Neural progenitor cell (in vitro differentiated cells): ENCODE data around the gene DUSP12.

Source experiments
- EZH2 ChIP-seq: fragments of 200-600 bp; sonication (generic); IDR thresholded peaks from 2 replicates; pipeline ENCODE4 v1.6.1; 2017; ENCODE audit warnings: antibody characterized with exemption, mild to moderate bottlenecking, moderate library complexity
- TF ChIP-seq, protein P1 (sequence below): fragments of 200-600 bp; sonication (generic); IDR thresholded peaks from 2 replicates; pipeline ENCODE4 v1.5.1; 2017; ENCODE audit warnings: antibody characterized with exemption, mild to moderate bottlenecking

DNA sequence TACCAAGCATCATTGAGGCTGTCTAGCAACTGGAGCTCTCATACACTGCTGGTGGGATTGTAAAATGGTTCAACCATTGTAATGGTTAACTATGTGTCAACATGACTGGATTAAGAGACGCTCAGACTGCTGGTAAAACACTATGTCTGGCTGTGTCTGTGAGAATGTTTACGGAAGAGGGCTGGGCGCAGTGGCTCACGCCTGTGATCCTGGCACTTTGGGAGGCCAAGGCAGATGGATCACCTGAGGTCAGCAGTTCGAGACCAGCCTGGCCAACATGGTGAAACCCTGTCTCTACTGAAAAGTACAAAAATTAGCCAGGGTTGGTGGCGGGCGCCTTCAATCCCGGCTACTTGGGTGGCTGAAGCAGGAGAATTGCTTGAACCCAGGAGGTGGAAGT lies 47.3 kb upstream of the DUSP12 start:
- TF ChIP-seq, protein P1, sequence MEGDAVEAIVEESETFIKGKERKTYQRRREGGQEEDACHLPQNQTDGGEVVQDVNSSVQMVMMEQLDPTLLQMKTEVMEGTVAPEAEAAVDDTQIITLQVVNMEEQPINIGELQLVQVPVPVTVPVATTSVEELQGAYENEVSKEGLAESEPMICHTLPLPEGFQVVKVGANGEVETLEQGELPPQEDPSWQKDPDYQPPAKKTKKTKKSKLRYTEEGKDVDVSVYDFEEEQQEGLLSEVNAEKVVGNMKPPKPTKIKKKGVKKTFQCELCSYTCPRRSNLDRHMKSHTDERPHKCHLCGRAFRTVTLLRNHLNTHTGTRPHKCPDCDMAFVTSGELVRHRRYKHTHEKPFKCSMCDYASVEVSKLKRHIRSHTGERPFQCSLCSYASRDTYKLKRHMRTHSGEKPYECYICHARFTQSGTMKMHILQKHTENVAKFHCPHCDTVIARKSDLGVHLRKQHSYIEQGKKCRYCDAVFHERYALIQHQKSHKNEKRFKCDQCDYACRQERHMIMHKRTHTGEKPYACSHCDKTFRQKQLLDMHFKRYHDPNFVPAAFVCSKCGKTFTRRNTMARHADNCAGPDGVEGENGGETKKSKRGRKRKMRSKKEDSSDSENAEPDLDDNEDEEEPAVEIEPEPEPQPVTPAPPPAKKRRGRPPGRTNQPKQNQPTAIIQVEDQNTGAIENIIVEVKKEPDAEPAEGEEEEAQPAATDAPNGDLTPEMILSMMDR, result no peak
- no peak for TF ChIP-seq EZH2
